OCI-LY1 (cell line): ENCODE measurements around the gene BLMH.
A peak's percentile ranks its signal among the peaks of the same experiment; 100 is the strongest.

Experiments
- H2AFZ ChIP-seq: fragments of 200-600 bp; sonication (generic), shearing (Covaris generic); 2 replicates; pipeline ENCODE4 v1.6.0; 2014; ENCODE audit warnings: antibody characterized with exemption, mild to moderate bottlenecking, low read length
- H3F3A ChIP-seq: fragments of 200-600 bp; sonication (generic), shearing (Covaris generic); 2 replicates; pipeline ENCODE4 v1.6.0; 2014; ENCODE audit warnings: mild to moderate bottlenecking, antibody characterized with exemption, low read length, moderate library complexity; ENCODE audit not compliant: insufficient read depth
- H3K27ac ChIP-seq: fragments of 200-600 bp; sonication (generic); 2 replicates; pipeline ENCODE4 v1.5.1; 2014; ENCODE audit warnings: low read length, mixed run types, mild to moderate bottlenecking, low read depth; ENCODE audit not compliant: poor library complexity, severe bottlenecking
- H3K27me3 ChIP-seq: fragments of 200-600 bp; sonication (generic); 2 replicates; pipeline ENCODE4 v1.6.0; 2014; ENCODE audit warnings: antibody characterized with exemption, mild to moderate bottlenecking, low read length, moderate library complexity; ENCODE audit not compliant: insufficient read depth
- H3K36me3 ChIP-seq: fragments of 200-600 bp; sonication (generic); 2 replicates; pipeline ENCODE4 v1.6.1; 2014; ENCODE audit warnings: mild to moderate bottlenecking, antibody characterized with exemption, low read length, moderate library complexity, mixed read lengths; ENCODE audit not compliant: insufficient read depth
- H3K4me1 ChIP-seq: fragments of 200-600 bp; sonication (generic); 2 replicates; pipeline ENCODE4 v1.5.1; 2014; ENCODE audit warnings: mild to moderate bottlenecking, low read length, moderate library complexity; ENCODE audit not compliant: insufficient read depth, severe bottlenecking
- H3K4me2 ChIP-seq: fragments of 200-600 bp; sonication (generic), shearing (Covaris generic); 2 replicates; pipeline ENCODE4 v1.6.1; 2014; ENCODE audit warnings: low read length
- H3K4me3 ChIP-seq: fragments of 200-600 bp; sonication (generic); 2 replicates; pipeline ENCODE4 v1.5.1; 2014; ENCODE audit warnings: low read length, low read depth, mild to moderate bottlenecking, mixed read lengths; ENCODE audit not compliant: poor library complexity, severe bottlenecking
- H3K79me2 ChIP-seq: fragments of 200-600 bp; shearing (Covaris generic); 2 replicates; pipeline ENCODE4 v1.6.1; 2016; ENCODE audit warnings: mixed run types, low read length, mixed read lengths; ENCODE audit not compliant: insufficient read depth
- H3K9ac ChIP-seq: fragments of 200-600 bp; sonication (generic), shearing (Covaris generic); 2 replicates; pipeline ENCODE4 v1.6.1; 2014; ENCODE audit warnings: mild to moderate bottlenecking, low read length, mixed read lengths
- H3K9me2 ChIP-seq: fragments of 200-600 bp; sonication (generic), shearing (Covaris generic); 2 replicates; pipeline ENCODE4 v1.6.1; 2014; ENCODE audit warnings: low read depth, mild to moderate bottlenecking, low read length, mixed read lengths
- H3K9me3 ChIP-seq: fragments of 200-600 bp; shearing (Covaris generic); 2 replicates; pipeline ENCODE4 v1.6.1; 2014; ENCODE audit warnings: low read length, mixed read lengths
- H4K20me1 ChIP-seq: fragments of 200-600 bp; sonication (generic), shearing (Covaris generic); 2 replicates; pipeline ENCODE4 v1.6.0; 2016; ENCODE audit warnings: mild to moderate bottlenecking, low read length; ENCODE audit not compliant: insufficient read depth
- CTCF ChIP-seq: fragments of 200-600 bp; sonication (generic), shearing (Covaris generic); IDR thresholded peaks from 2 replicates; pipeline ENCODE4 v1.5.1; 2017; ENCODE audit warnings: mild to moderate bottlenecking, antibody characterized with exemption, low read length, moderate library complexity, mixed read lengths
- EZH2 ChIP-seq: fragments of 200-600 bp; sonication (generic), shearing (Covaris generic); IDR thresholded peaks from 2 replicates; pipeline ENCODE4 v1.8.0; 2017; ENCODE audit warnings: borderline replicate concordance, mixed run types, mild to moderate bottlenecking, antibody characterized with exemption, low read length, moderate library complexity, mixed read lengths

BLMH gene

GRCh38 chr17:30279156-30279555 is 12.6 kb downstream of the BLMH start:
- Histone ChIP-seq H3K9me2 (no peaks in the 10 kb centered on the region), H3K36me3 (peaks cover 95% of the 10 kb centered on the region)
- TF ChIP-seq EZH2, result no peak
- TF ChIP-seq CTCF, result no peak

GRCh38 chr17:30278032-30278431 is 13.7 kb downstream of the BLMH start:
- H3K9me3 ChIP-seq, result no peaks in the 10 kb centered on the region
- H3F3A ChIP-seq, result no peaks in the 10 kb centered on the region
- H2AFZ ChIP-seq, result no peak overlapping the region
- H3K4me2 ChIP-seq, result no peak overlapping the region
- no peak for TF ChIP-seq EZH2
- TF ChIP-seq CTCF, result peak; percentile 48
- H3K4me1 ChIP-seq, result no peaks in the 10 kb centered on the region
- no peak overlapping the region for H3K4me3 ChIP-seq
- H4K20me1 ChIP-seq, result no peaks in the 10 kb centered on the region
- H3K9ac ChIP-seq, result no peak overlapping the region
- H3K9me2 ChIP-seq, result no peaks in the 10 kb centered on the region
- H3K27me3 ChIP-seq, result no peaks in the 10 kb centered on the region
- no peaks in the 10 kb centered on the region for H3K79me2 ChIP-seq
- peaks cover 96% of the 10 kb centered on the region for H3K36me3 ChIP-seq
- no peak overlapping the region for H3K27ac ChIP-seq

More at GRCh38 chr17:30279156-30279555, 12.6 kb downstream of the BLMH start:
- Histone ChIP-seq H3K27ac (no peak overlapping the region), H3K4me3 (no peak overlapping the region), H3K9ac (no peak overlapping the region), H2AFZ (no peak overlapping the region), H4K20me1 (no peaks in the 10 kb centered on the region), H3K79me2 (no peaks in the 10 kb centered on the region), H3K9me3 (no peaks in the 10 kb centered on the region), H3K27me3 (no peaks in the 10 kb centered on the region), H3K4me2 (no peak overlapping the region), H3F3A (no peaks in the 10 kb centered on the region), H3K4me1 (no peaks in the 10 kb centered on the region)

GRCh38 chr17:30275911-30276310 is 15.8 kb downstream of the BLMH start:
- Histone ChIP-seq H3K36me3 (peaks cover 96% of the 10 kb centered on the region), H3K27ac (no peak overlapping the region), H3K9me2 (no peaks in the 10 kb centered on the region), H3K27me3 (no peaks in the 10 kb centered on the region), H3K4me1 (no peaks in the 10 kb centered on the region), H3K4me3 (no peak overlapping the region), H3K4me2 (no peak overlapping the region), H2AFZ (no peak overlapping the region), H3K9me3 (no peaks in the 10 kb centered on the region), H3K79me2 (no peaks in the 10 kb centered on the region), H3K9ac (no peak overlapping the region), H4K20me1 (no peaks in the 10 kb centered on the region), H3F3A (no peaks in the 10 kb centered on the region)
- TF ChIP-seq CTCF (no peak), EZH2 (no peak)
